Neutrophil (primary cell): Measurements from ENCODE around the gene SORL1-AS1.

Experiments
- H3K27ac ChIP-seq: fragments of 200-600 bp; sonication (generic); 2 replicates; pipeline ENCODE4 v1.5.1; 2016; ENCODE audit warnings: mild to moderate bottlenecking, moderate library complexity
- H3K27me3 ChIP-seq: fragments of 200-600 bp; sonication (generic); 2 replicates; pipeline ENCODE4 v1.6.0; 2016; ENCODE audit warnings: mild to moderate bottlenecking
- H3K36me3 ChIP-seq: fragments of 200-600 bp; sonication (generic); 2 replicates; pipeline ENCODE4 v1.5.1; 2017
- H3K4me1 ChIP-seq, 2 experiments: fragments of 200-600 bp in 1 of 2; sonication (generic) in 1 of 2; 1 replicate in 1 of 2; 2 replicates in 1 of 2; pipeline versions ENCODE4 v1.5.1 to v1.6.1; 2013 to 2016; ENCODE audit warnings: low read depth in 1 of 2, low read length in 1 of 2, mild to moderate bottlenecking in 1 of 2, moderate library complexity in 1 of 2; ENCODE audit not compliant: control insufficient read depth in 1 of 2, insufficient read depth in 1 of 2
- H3K4me3 ChIP-seq, 2 experiments: fragments of 200-600 bp in 1 of 2; sonication (generic) in 1 of 2; 1 replicate in 1 of 2; 2 replicates in 1 of 2; pipeline ENCODE4 v1.5.1; 2013 to 2016; ENCODE audit warnings: low read depth in 1 of 2, low read length in 1 of 2, mild to moderate bottlenecking in 1 of 2, moderate library complexity in 1 of 2
- H3K9me3 ChIP-seq: fragments of 200-600 bp; sonication (generic); 2 replicates; pipeline ENCODE4 v1.5.1; 2016
- CTCF ChIP-seq: fragments of 200-600 bp; sonication (generic); IDR thresholded peaks from 2 replicates; pipeline ENCODE4 v1.5.1; 2016; ENCODE audit warnings: antibody characterized with exemption

The SORL1-AS1 gene

GRCh38 chr11:121445071-121445768 is 7.5 kb downstream of the SORL1-AS1 start:
- H3K4me3 ChIP-seq = peak overlapping the region; percentile 18 to 19
- H3K4me1 ChIP-seq = peaks cover 58 to 68% of the 10 kb centered on the region in 2 experiments
- H3K27ac ChIP-seq = peak overlapping the region; percentile 98

GRCh38 chr11:121444526-121444925 is 8.2 kb downstream of the SORL1-AS1 start:
- H3K4me3 ChIP-seq = no peak overlapping the region
- H3K27ac ChIP-seq = peak overlapping the region; percentile 98
- H3K36me3 ChIP-seq = no peaks in the 10 kb centered on the region
- TF ChIP-seq CTCF = no peak
- H3K9me3 ChIP-seq = no peaks in the 10 kb centered on the region
- H3K4me1 ChIP-seq = peaks cover 58 to 68% of the 10 kb centered on the region in 2 experiments
- no peaks in the 10 kb centered on the region for H3K27me3 ChIP-seq

More at GRCh38 chr11:121445071-121445768, 7.5 kb downstream of the SORL1-AS1 start:
- Histone ChIP-seq H3K36me3 (no peaks in the 10 kb centered on the region), H3K9me3 (no peaks in the 10 kb centered on the region), H3K27me3 (no peaks in the 10 kb centered on the region)
- no peak for TF ChIP-seq CTCF

GRCh38 chr11:121443688-121444275 is 9.0 kb downstream of the SORL1-AS1 start:
- H3K27ac ChIP-seq = no peak overlapping the region
- H3K4me3 ChIP-seq = no peak overlapping the region
- H3K36me3 ChIP-seq = no peaks in the 10 kb centered on the region
- H3K9me3 ChIP-seq = no peaks in the 10 kb centered on the region
- no peaks in the 10 kb centered on the region for H3K27me3 ChIP-seq
- no peak for TF ChIP-seq CTCF
- H3K4me1 ChIP-seq = peaks cover 58 to 68% of the 10 kb centered on the region in 2 experiments

GRCh38 chr11:121441521-121441920 is 11.2 kb downstream of the SORL1-AS1 start:
- Histone ChIP-seq H3K27me3 (no peaks in the 10 kb centered on the region), H3K4me3 (no peak overlapping the region), H3K4me1 (peaks cover 58 to 68% of the 10 kb centered on the region in 2 experiments), H3K9me3 (no peaks in the 10 kb centered on the region), H3K27ac (no peak overlapping the region), H3K36me3 (no peaks in the 10 kb centered on the region)
- TF ChIP-seq CTCF = no peak

- peak overlapping the region; percentile 91 for H3K27ac ChIP-seq
- peaks cover 58 to 68% of the 10 kb centered on the region in 2 experiments for H3K4me1 ChIP-seq
- H3K4me3 ChIP-seq = no peak overlapping the region
- TF ChIP-seq CTCF = no peak
- H3K36me3 ChIP-seq = no peaks in the 10 kb centered on the region
- H3K27me3 ChIP-seq = no peaks in the 10 kb centered on the region
- H3K9me3 ChIP-seq = no peaks in the 10 kb centered on the region
Measured at GRCh38 chr11:121439759-121440158, 13.0 kb downstream of the SORL1-AS1 start.
